ENCODE data around the gene RPL10A.
A peak's percentile ranks its signal among the peaks of the same experiment; 100 is the strongest.

DNA sequence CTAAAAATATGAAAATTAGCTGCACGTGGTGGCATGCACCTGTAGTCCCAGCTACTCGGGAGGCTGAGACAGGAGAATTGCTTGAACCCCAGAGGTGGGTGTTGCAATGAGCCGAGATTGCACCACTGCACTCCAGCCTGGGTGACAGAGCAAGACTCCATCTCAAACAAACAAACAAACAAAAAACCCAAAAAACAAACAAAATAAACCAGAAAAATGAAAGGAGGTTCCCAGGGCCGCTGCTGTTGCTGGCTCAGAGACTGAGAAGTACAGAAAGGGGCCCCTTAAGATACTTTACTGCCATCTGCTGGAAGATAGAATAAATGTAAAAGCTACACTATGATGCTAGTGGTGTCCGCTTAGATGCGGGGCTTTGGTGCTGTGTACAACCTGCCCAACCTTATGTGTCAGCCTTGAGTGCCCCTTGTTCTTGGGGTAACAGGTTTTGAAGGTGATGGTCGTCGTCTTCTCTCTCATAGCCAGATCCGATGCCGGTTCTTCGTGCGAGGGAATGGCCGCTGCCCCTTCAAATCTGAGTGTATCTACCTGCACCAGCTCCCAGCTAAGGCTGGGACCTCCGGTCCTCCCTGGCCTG is 18.8 kb upstream of the RPL10A start:
- no peak for TF ChIP-seq POLR2A (IDR thresholded peaks at IDR 0.05)
- TF ChIP-seq, protein P1, sequence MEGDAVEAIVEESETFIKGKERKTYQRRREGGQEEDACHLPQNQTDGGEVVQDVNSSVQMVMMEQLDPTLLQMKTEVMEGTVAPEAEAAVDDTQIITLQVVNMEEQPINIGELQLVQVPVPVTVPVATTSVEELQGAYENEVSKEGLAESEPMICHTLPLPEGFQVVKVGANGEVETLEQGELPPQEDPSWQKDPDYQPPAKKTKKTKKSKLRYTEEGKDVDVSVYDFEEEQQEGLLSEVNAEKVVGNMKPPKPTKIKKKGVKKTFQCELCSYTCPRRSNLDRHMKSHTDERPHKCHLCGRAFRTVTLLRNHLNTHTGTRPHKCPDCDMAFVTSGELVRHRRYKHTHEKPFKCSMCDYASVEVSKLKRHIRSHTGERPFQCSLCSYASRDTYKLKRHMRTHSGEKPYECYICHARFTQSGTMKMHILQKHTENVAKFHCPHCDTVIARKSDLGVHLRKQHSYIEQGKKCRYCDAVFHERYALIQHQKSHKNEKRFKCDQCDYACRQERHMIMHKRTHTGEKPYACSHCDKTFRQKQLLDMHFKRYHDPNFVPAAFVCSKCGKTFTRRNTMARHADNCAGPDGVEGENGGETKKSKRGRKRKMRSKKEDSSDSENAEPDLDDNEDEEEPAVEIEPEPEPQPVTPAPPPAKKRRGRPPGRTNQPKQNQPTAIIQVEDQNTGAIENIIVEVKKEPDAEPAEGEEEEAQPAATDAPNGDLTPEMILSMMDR (IDR thresholded peaks at IDR 0.05), result peak; percentile 52 to 91 (median 78)
